BE2C (cell line): ENCODE data around the gene IFFO2.
"Not testable (repeated sequence)": the region's sequence is repeated elsewhere in the genome, so short reads cannot be mapped to it uniquely, and the experiment has no call there.

Experiments
- DNase-seq: peaks from one replicate; pipeline ENCODE4 v3.0.0-alpha.2; 2020
- H3K27me3 ChIP-seq: fragments of 250-450 bp; sonication (Bioruptor Pico); 2 replicates; pipeline ENCODE4 v1.5.1; 2020; ENCODE audit warnings: mild to moderate bottlenecking
- H3K36me3 ChIP-seq: fragments of 250-450 bp; sonication (Bioruptor Pico); 2 replicates; pipeline ENCODE4 v1.5.1; 2020; ENCODE audit warnings: mild to moderate bottlenecking
- H3K4me1 ChIP-seq: fragments of 250-450 bp; sonication (Bioruptor Pico); 2 replicates; pipeline ENCODE4 v1.5.1; 2020
- H3K4me3 ChIP-seq: 2 replicates; pipeline ENCODE4 v1.5.1; 2011; ENCODE audit warnings: low read depth, low read length
- H3K9me3 ChIP-seq: fragments of 250-450 bp; sonication (Bioruptor Pico); 2 replicates; pipeline ENCODE4 v1.5.1; 2020
- TF ChIP-seq, protein P1 (sequence below): IDR thresholded peaks from 2 replicates; pipeline ENCODE4 v1.5.1; 2012; ENCODE audit warnings: mild to moderate bottlenecking, low read depth, low read length

Gene IFFO2

DNA sequence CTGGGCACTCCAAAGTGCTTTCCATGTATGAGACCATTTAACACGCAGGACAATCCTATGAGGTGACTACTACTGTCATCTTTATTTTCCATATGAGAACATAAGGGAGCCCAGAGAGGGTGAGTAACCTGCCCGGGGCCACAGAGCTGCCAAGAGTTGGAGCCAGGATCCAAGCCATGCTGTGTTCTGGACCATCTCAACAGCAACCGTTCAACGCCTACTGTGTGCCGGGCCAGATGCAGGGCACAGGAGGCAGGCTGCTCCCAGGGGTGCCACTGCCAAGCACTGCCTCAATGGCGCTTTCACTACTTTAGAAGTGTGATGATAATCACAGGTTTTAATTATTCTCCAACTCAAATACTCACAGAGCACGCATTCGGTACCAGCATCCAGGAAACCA lies 57.9 kb downstream of the IFFO2 start:
- no peaks in the 10 kb centered on the region for H3K27me3 ChIP-seq
- no peak for DNase-seq
- H3K36me3 ChIP-seq, result no peaks in the 10 kb centered on the region
- H3K4me1 ChIP-seq, result no peaks in the 10 kb centered on the region
- TF ChIP-seq, protein P1, sequence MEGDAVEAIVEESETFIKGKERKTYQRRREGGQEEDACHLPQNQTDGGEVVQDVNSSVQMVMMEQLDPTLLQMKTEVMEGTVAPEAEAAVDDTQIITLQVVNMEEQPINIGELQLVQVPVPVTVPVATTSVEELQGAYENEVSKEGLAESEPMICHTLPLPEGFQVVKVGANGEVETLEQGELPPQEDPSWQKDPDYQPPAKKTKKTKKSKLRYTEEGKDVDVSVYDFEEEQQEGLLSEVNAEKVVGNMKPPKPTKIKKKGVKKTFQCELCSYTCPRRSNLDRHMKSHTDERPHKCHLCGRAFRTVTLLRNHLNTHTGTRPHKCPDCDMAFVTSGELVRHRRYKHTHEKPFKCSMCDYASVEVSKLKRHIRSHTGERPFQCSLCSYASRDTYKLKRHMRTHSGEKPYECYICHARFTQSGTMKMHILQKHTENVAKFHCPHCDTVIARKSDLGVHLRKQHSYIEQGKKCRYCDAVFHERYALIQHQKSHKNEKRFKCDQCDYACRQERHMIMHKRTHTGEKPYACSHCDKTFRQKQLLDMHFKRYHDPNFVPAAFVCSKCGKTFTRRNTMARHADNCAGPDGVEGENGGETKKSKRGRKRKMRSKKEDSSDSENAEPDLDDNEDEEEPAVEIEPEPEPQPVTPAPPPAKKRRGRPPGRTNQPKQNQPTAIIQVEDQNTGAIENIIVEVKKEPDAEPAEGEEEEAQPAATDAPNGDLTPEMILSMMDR, result no peak
- no peak overlapping the region for H3K4me3 ChIP-seq
- no peaks in the 10 kb centered on the region for H3K9me3 ChIP-seq

DNA sequence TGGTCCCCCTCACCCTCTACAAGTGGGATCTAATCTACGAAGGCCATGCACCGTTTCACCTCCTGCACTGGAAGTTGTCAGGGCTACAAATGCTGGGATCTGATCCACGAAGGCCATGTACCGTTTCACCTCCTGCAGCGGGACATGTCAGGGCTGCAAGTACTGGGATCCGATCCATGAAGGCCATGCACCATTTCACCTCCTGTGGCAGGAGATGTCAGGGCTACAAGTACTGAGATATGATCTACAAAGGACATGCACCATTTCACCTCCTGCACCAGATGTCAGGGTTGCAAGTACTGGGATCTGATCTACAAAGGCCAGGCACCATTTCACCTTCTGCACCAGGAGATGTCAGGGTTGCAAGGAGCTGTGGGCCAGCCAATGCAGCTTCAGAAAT lies 61.2 kb downstream of the IFFO2 start:
- no peaks in the 10 kb centered on the region for H3K36me3 ChIP-seq
- H3K9me3 ChIP-seq, result no peaks in the 10 kb centered on the region
- no peak overlapping the region for H3K4me3 ChIP-seq
- H3K27me3 ChIP-seq, result no peaks in the 10 kb centered on the region
- no peak for DNase-seq
- TF ChIP-seq, protein P1, result no peak
- H3K4me1 ChIP-seq, result no peaks in the 10 kb centered on the region

DNA sequence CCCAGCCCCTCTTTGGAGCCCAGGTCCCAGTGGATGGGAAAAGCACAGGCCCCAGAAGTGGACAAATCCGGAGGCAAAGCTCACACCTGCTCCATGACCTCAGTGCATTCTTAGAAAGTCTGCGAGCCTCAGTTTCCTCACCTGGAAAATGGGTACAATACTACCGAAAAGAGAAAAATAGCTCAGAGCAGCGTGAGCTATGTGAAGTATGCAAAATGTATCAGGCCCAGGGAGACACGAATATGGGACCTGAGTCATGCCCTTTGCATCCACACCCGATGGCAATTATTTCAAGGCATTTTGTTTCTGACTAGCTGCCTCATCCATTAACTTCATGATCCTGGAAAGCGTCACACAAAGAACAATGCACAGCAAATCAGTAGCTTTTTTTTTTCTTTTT lies 63.4 kb downstream of the IFFO2 start:
- TF ChIP-seq, protein P1, result no peak
- no peaks in the 10 kb centered on the region for H3K36me3 ChIP-seq
- H3K9me3 ChIP-seq, result no peaks in the 10 kb centered on the region
- no peaks in the 10 kb centered on the region for H3K27me3 ChIP-seq
- no peak overlapping the region for H3K4me3 ChIP-seq
- no peak for DNase-seq
- no peaks in the 10 kb centered on the region for H3K4me1 ChIP-seq

DNA sequence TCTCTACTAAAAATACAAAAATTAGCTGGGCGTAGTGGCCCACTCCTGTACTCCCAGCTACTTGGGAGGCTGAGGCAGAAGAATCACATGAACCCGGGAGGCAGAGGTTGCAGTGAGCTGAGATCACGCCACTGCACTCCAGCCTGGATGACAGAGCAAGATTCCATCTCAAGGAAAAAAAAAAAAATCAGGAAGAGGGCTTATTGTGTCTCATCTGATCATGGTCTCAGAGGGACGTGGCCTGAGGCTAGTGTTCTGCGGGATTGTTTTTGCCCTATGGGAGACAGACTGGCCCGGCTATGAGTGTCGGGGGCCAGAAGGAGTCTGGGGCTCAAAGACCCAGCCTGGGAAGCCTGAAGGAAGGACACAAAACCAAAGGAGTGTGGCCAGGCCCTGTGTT lies 64.6 kb downstream of the IFFO2 start:
- not testable (repeated sequence) for H3K4me3 ChIP-seq, H3K27me3 ChIP-seq, DNase-seq, H3K4me1 ChIP-seq, H3K36me3 ChIP-seq, H3K9me3 ChIP-seq

DNA sequence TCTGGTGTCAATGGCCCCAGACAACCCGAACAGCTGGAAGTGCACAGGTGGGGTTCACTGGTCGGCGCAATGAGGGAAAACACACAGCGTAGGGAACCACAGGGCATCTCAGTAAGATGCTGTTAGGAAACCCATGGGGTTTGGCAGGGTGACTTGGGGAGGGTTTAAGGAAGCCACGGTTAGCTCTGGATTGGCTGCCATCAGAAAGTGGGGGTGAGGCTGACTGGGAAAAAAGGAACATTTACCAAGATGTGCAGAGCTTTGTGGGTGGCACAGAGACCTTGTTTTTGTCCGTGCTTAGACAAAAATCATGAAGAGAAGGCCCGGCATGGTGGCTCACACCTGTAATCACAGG lies 65.1 kb downstream of the IFFO2 start:
- no peaks in the 10 kb centered on the region for H3K27me3 ChIP-seq
- no peak overlapping the region for H3K4me3 ChIP-seq
- TF ChIP-seq, protein P1, result no peak
- H3K9me3 ChIP-seq, result no peaks in the 10 kb centered on the region
- DNase-seq, result no peak
- H3K36me3 ChIP-seq, result no peaks in the 10 kb centered on the region
- H3K4me1 ChIP-seq, result no peaks in the 10 kb centered on the region

DNA sequence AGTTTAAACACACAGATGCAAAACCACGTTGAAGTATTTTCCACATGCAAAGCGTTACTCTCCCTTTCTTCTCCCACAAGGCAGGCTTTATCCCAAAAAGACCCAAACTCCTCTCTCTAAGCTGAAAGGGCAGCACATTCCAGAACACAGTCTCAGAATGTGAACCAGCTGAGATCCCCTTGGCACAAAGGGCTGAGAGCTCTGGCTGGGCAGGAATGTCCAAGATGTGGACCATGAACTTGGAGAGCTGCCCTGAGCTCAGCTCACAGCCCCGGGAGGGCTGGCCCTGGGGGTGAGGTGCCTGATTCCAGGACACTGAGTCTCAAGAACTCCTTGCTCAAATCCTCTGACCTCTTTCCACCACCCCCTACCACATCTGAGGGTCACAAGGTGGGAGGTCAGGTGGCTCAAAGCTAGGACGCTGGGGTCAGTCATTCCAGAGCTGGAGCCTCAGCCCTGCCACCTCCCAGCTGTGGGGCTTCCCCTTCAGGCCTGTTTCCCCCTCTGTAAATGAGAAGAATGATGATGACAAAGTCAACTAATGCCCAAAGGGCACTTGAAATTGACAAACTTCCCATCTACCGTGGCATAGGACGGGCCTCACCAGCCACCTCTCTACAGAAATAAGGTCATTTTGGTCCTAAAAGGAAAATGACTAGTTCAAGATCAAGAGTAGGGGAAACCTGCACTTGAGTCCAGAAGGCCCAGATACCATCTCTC lies 65.6 kb downstream of the IFFO2 start:
- H3K36me3 ChIP-seq, result no peaks in the 10 kb centered on the region
- no peak for DNase-seq
- TF ChIP-seq, protein P1, result no peak
- H3K4me3 ChIP-seq, result no peak overlapping the region
- H3K9me3 ChIP-seq, result no peaks in the 10 kb centered on the region
- no peaks in the 10 kb centered on the region for H3K4me1 ChIP-seq
- no peaks in the 10 kb centered on the region for H3K27me3 ChIP-seq

DNA sequence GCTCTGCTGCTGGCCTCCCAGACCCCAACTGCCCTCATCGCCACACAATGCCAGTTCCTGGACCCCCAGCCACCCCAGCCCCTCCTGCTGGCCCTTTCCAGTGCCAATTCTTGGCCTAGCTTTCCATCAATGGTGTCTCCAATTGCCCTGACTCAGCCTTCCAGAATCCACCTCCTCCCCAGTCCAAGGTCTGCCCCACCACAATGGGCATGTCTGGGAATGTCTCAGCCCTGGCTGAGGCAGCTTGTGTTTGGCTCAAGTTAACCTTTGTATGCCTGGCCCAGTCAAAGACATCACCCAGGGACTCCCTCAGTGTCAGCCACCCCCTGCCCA lies 70.5 kb downstream of the IFFO2 start:
- Histone ChIP-seq H3K36me3 (no peaks in the 10 kb centered on the region), H3K4me1 (no peaks in the 10 kb centered on the region), H3K4me3 (no peak overlapping the region), H3K27me3 (no peaks in the 10 kb centered on the region), H3K9me3 (no peaks in the 10 kb centered on the region)
- TF ChIP-seq, protein P1, result no peak
- no peak for DNase-seq
